ENCODE data around the gene ZNF142.

- no peak for TF ChIP-seq RFX1 (IDR thresholded peaks at IDR 0.05)
- no peak for TF ChIP-seq ZNF239 (CRISPR knock-in tag; IDR thresholded peaks at IDR 0.05)
- no peak for TF ChIP-seq ZNF408 (CRISPR knock-in tag; IDR thresholded peaks at IDR 0.05; ENCODE audit: low read depth)
- TF ChIP-seq POLR2A (conservative IDR thresholded peaks at IDR 0.05): no peak
- no peak for TF ChIP-seq TGIF2 (CRISPR knock-in tag; IDR thresholded peaks at IDR 0.05)
- TF ChIP-seq ELK3 (CRISPR knock-in tag; IDR thresholded peaks at IDR 0.05): no peak
- TF ChIP-seq SPI1 (IDR thresholded peaks at IDR 0.05; ENCODE audit: borderline replicate concordance, low read depth, low read length): no peak
- TF ChIP-seq NR0B1 (IDR thresholded peaks at IDR 0.05; ENCODE audit: partially characterized antibody): no peak
- TF ChIP-seq TCF15 (CRISPR knock-in tag; IDR thresholded peaks at IDR 0.05): no peak
- TF ChIP-seq HLTF (IDR thresholded peaks at IDR 0.05): no peak
- TF ChIP-seq MAX (CRISPR knock-in tag; IDR thresholded peaks at IDR 0.05): no peak
These were observed 14.3 kb downstream of the ZNF142 start for GRCh38 chr2:218645126-218645525.

Measured in K562 (cell line).